T-cell (primary cell): ENCODE results near the gene GH2. TPM values are rescaled to one million over a fixed set of nuclear protein-coding genes. Genes with fewer than 3 reads are reported as not detected.
"Not testable (repeated sequence)": the region's sequence is repeated elsewhere in the genome, so short reads cannot be mapped to it uniquely, and the experiment has no call there.

ENCODE experiments used
- ATAC-seq, 4 experiments: fragments of 200-7000 bp in 3 of 4; fragments of 150-1000 bp in 1 of 4; cut with Tn5 transposase; replicated peaks in 1 of 4; 1 replicate in 3 of 4; 2 replicates in 1 of 4; pipeline ENCODE4 v1.10.0; 2021; ENCODE audit warnings: moderate library complexity in 3 of 4, mild to moderate bottlenecking in 2 of 4, moderate number of reproducible peaks in 1 of 4
- CTCF ChIA-PET, 2 donors: fragments of 300-600 bp; sonication (Branson Sonifier 250); formaldehyde crosslinking; loops; one replicate each; lab custom pipeline; 2022; ENCODE audit warnings: antibody characterized with exemption in 2 of 2; lab: Charles Lee
- POLR2A ChIA-PET, 2 donors: fragments of 300-600 bp; sonication (Branson Sonifier 250); formaldehyde crosslinking; loops; one replicate each; lab custom pipeline; 2022; ENCODE audit warnings: antibody characterized with exemption in 2 of 2; lab: Charles Lee
- DNase-seq, 35 experiments: peaks; one replicate each; pipeline versions ENCODE4 v3.0.0 to v3.0.0-alpha.2; 2013 to 2023
- H3K27ac ChIP-seq: one replicate; pipeline ENCODE4 v1.5.1; 2013; ENCODE audit warnings: low read length
- H3K27me3 ChIP-seq, 2 experiments: replicated peaks in 1 of 2; 1 replicate in 1 of 2; 2 replicates in 1 of 2; pipeline versions ENCODE4 v1.6.1 to v1.7.0; 2013; ENCODE audit warnings: low read length in 1 of 2, mixed read lengths in 1 of 2; ENCODE audit not compliant: control insufficient read depth in 2 of 2, insufficient read depth in 2 of 2; ENCODE audit errors: extremely low read depth in 1 of 2
- H3K36me3 ChIP-seq, 2 donors: 1 replicate in 1 of 2; 2 replicates in 1 of 2; pipeline versions ENCODE4 v1.6.1 to v1.7.0; 2013; ENCODE audit warnings: low read length in 1 of 2; ENCODE audit not compliant: control insufficient read depth in 2 of 2, insufficient read depth in 1 of 2; ENCODE audit errors: extremely low read depth in 1 of 2
- H3K4me1 ChIP-seq, 2 experiments: 1 replicate in 1 of 2; 2 replicates in 1 of 2; pipeline versions ENCODE4 v1.6.1 to v1.7.0; 2013; ENCODE audit warnings: low read length in 2 of 2, mixed read lengths in 1 of 2; ENCODE audit not compliant: insufficient read depth in 2 of 2, control insufficient read depth in 1 of 2; ENCODE audit errors: extremely low read depth in 1 of 2
- H3K4me3 ChIP-seq, 2 donors: 1 replicate in 1 of 2; 2 replicates in 1 of 2; pipeline versions ENCODE4 v1.5.1 to v1.7.0; 2013; ENCODE audit warnings: mild to moderate bottlenecking in 2 of 2, low read length in 1 of 2, moderate library complexity in 1 of 2; ENCODE audit not compliant: control insufficient read depth in 1 of 2; ENCODE audit errors: extremely low read depth in 1 of 2
- H3K9me3 ChIP-seq: 2 replicates; pipeline ENCODE4 v1.7.0; 2013
- H3K27ac Mint-ChIP-seq, 2 donors: one replicate each; pipeline ENCODE4 v1.8.0; 2020 to 2021; ENCODE audit warnings: mild to moderate bottlenecking in 2 of 2, mixed read lengths in 2 of 2
- H3K27me3 Mint-ChIP-seq, 2 donors: one replicate each; pipeline ENCODE4 v1.8.0; 2021 to 2022; ENCODE audit warnings: mixed read lengths in 2 of 2
- H3K36me3 Mint-ChIP-seq: one replicate; pipeline ENCODE4 v1.8.0; 2021; ENCODE audit warnings: mixed read lengths
- H3K4me1 Mint-ChIP-seq, 3 donors: one replicate each; pipeline ENCODE4 v1.8.0; 2020 to 2022; ENCODE audit warnings: mixed read lengths in 3 of 3, mild to moderate bottlenecking in 1 of 3
- H3K4me3 Mint-ChIP-seq, 3 donors: one replicate each; pipeline ENCODE4 v1.8.0; 2020 to 2022; ENCODE audit warnings: mild to moderate bottlenecking in 3 of 3, mixed read lengths in 3 of 3, moderate library complexity in 3 of 3
- H3K9me3 Mint-ChIP-seq, 3 donors: one replicate each; pipeline ENCODE4 v1.8.0; 2020 to 2022; ENCODE audit warnings: mixed read lengths in 3 of 3
- WGBS: methylation state at CpG from one replicate; pipeline ENCODE4 v1.1.5; 2013; ENCODE audit warnings: missing lambda C conversion rate; ENCODE audit not compliant: insufficient coverage; 5-methylcytosine and 5-hydroxymethylcytosine counted together
- total RNA-seq, 35 experiments: library from RNA in 6 of 35; stranded (reverse) in 6 of 35; fragments of 120-200 nt in 1 of 35; gene quantifications; one replicate each; pipeline versions ENCODE4 v1.2.1 to v1.2.4 and lab custom pipeline; 2013 to 2026

GH2 gene
- total RNA-seq, 5 donors from 2014 or later (not counting 1 experiment from before 2014, with no cell fraction given): not detected

DNA sequence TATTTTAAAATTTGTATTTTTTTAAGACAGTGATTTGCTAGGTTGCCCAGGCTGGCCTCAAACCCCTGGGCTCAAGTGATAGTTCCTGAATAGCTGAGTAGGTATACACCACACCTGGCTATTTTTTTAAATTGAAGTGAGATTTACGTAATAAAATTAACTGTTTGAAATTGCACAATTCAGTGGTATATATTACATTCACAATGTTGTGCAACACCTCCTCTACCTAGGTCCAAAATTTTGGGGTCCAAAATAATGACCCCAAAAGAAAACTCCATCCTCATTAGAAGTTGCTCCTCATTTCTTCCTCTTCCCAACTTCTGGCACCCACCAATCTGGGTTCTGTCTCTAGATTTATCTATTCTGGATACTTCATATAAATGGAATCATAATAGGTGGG is 36.2 kb downstream of the GH2 start:
- no peak overlapping the region for H3K4me3 Mint-ChIP-seq
- H3K27me3 ChIP-seq: no peaks in the 10 kb centered on the region
- WGBS: no CpG with 5 or more reads among the region's 1 CpG
- H3K4me1 Mint-ChIP-seq: peaks cover 32 to 41% (median 40%) of the 10 kb centered on the region in 3 donors
- no peak overlapping the region for H3K27ac Mint-ChIP-seq
- H3K36me3 ChIP-seq: no peaks in the 10 kb centered on the region
- DNase-seq (no peak), ATAC-seq (no peak)
- H3K4me3 ChIP-seq: no peak overlapping the region
- no peaks in the 10 kb centered on the region for H3K36me3 Mint-ChIP-seq
- H3K4me1 ChIP-seq: peaks cover 12 to 48% of the 10 kb centered on the region in 2 experiments
- no peak overlapping the region for H3K27ac ChIP-seq
- H3K27me3 Mint-ChIP-seq: no peaks in the 10 kb centered on the region
- CTCF ChIA-PET: no interaction called here
- H3K9me3 ChIP-seq: no peaks in the 10 kb centered on the region
- POLR2A ChIA-PET: no interaction called here
- no peaks in the 10 kb centered on the region for H3K9me3 Mint-ChIP-seq

DNA sequence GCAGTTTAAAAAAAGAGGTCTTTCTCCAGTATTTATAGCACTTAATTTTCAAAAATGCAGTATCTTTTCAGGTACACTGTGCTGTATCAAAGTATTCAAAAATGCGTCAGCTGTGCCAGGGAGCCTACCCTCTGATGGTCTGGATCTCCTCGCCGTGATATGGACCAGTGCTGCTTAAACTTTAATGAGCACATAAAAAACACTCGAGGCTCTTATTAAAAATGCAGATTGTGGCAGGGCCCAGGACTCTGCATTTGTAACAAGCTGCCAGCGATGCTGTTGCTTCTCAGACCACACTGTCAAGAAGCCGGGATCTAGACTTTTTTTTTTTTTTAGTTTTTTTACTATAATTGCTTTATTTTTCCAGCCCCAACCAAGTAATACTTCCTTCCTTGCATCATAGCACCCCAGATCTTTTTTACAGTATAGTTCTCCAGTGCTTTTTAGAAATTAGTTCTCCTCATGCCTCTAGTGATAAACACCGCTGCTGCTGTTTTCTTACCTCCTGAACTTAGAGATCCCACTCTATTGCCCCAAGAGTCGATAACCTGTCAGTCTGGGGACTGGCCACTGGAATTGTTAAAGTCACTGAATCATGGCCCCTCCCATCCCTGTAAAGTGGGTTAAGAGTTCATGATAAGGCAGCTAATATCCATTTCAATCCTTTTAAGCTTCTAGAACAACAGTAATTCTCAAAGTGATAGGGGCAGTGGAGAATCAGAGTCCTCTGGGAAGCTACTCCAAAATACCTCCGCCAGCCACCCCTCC is 37.6 kb downstream of the GH2 start:
- peak in 1 of 35 experiments; percentile 6 for DNase-seq
- peak overlapping the region; percentile 82 to 92 (median 84) for H3K4me3 Mint-ChIP-seq
- H3K36me3 ChIP-seq: no peaks in the 10 kb centered on the region
- no peak for ATAC-seq
- H3K27me3 ChIP-seq: no peaks in the 10 kb centered on the region
- no peaks in the 10 kb centered on the region for H3K9me3 ChIP-seq
- H3K27ac ChIP-seq: peak overlapping the region; percentile 94
- 95% methylated on average over 6 of the region's 9 CpGs for WGBS
- H3K4me3 ChIP-seq: peak overlapping the region in 1 of 2 donors; percentile 93
- H3K27me3 Mint-ChIP-seq: no peaks in the 10 kb centered on the region
- ChIA-PET POLR2A (interaction anchor here (0.5 to 0.9 kb wide), 9 partner anchors 9 to 814 kb away, joined by 3 to 11 read pairs (median 5); partner anchors contain the start of gene DDX5 (in 1 of the 2)), CTCF (interaction anchor here (0.5 to 1.5 kb wide), 5 partner anchors 61 to 479 kb away, joined by 3 to 9 read pairs (median 5); partner anchors contain the start of gene CCDC47 (in 1 of the 2))
- peak overlapping the region; percentile 91 to 92 for H3K27ac Mint-ChIP-seq
- no peaks in the 10 kb centered on the region for H3K9me3 Mint-ChIP-seq
- peaks cover 24 to 57% of the 10 kb centered on the region in 2 experiments for H3K4me1 ChIP-seq
- no peaks in the 10 kb centered on the region for H3K36me3 Mint-ChIP-seq
- H3K4me1 Mint-ChIP-seq: peaks cover 40 to 50% (median 47%) of the 10 kb centered on the region in 3 donors

DNA sequence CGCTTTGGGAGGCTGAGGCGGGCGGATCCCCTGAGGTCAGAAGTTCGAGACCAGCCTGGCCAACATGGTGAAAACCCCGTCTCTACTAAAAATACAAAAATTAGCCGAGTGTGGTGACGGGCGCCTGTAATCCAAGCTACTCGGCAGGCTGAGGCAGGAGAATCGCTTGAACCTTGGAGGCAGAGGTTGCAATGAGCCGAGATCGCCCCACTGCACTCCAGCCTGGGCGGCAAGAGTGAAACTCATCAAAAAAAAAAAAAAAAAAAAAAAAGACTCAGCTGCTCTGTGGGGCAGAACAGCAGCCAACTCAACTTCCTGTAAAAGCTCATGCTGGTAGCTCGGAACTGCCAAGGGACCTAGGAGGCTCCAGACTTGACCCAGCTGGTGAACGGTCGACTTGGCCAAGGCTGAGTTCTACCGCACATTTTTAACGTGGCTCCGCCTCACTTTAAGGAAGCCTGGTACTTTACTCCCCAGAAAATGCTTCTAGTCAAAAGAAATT is 38.3 kb downstream of the GH2 start:
- H3K9me3 ChIP-seq, H3K27me3 ChIP-seq, H3K9me3 Mint-ChIP-seq, H3K36me3 ChIP-seq, H3K27me3 Mint-ChIP-seq, H3K36me3 Mint-ChIP-seq: not testable (repeated sequence)
- Histone ChIP-seq H3K27ac (peak overlapping the region; percentile 94), H3K4me1 (peaks cover 30 to 57% of the 10 kb centered on the region in 2 experiments), H3K4me3 (peak overlapping the region; percentile 93 to 94)
- WGBS: 1% methylated on average over 14 of the region's 19 CpGs
- Mint-ChIP-seq H3K27ac (peak overlapping the region; percentile 91 to 92), H3K4me3 (peak overlapping the region; percentile 82 to 92 (median 84)), H3K4me1 (peaks cover 41 to 49% (median 48%) of the 10 kb centered on the region in 3 donors)
- ChIA-PET POLR2A (interaction anchor here (0.5 to 0.9 kb wide), 11 partner anchors 9 to 814 kb away, joined by 3 to 11 read pairs (median 6); partner anchors contain the start of genes DDX5 (in 1 of the 2) and ICAM2 (in 1 of the 2)), CTCF (interaction anchor here (0.5 to 1.5 kb wide), 8 partner anchors 15 to 478 kb away, joined by 3 to 9 read pairs (median 4); partner anchors contain the start of genes CCDC47 (in 1 of the 2) and PSMC5 (in 1 of the 2))
- DNase-seq (peak in 12 of 35 experiments; percentile 15 to 63 (median 27)), ATAC-seq (peak in 1 of 4 experiments; percentile 20)

DNA sequence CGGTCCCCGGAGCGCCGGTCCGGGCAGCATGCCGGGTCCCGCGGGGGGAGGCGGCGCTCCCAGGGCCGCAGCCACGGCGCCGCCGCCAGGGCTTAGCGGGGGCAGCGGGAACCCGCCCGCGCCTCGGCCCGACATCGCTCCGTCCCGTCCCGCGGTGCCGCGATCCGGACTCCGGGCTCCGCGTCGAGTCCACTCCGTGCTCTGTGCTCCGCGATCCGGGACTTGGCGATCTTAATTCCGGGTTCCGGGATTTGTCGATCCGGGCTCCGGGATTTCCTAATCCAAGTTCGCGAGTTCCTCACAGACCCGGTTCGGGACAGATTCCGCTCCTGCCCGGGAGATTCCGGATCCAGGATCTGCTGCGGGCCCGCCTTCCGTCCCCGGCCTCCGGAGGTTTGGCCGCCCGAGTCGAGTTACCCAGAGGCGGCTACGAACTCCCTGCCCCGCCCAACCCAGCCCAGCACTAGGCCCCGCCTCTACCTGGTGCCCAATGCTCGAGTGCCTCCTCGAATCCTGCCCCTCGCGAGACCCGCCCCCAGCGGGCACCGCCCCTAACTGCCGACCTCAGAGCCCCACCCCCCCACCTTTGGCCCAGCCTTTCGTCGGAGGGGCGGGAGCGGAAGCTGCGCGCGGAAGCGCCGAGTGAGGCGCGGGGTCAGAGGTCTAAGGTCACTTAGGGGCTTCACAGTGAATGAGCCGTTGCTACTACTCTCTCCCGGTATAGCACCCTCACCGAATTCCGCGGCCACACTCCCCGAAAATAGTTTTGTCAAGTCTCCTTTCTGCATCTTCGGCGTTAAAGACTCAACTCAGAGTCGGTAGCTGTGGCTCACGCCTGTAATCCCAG is 39.0 kb downstream of the GH2 start, which contains the start of gene SMARCD2:
Gene SMARCD2, minus strand, starts transcription at position 146 of the 847 bp plus-strand sequence. Its CDS starts 11 bp downstream, at position 135.
- Histone ChIP-seq H3K4me1 (peaks cover 30 to 58% of the 10 kb centered on the region in 2 experiments), H3K27ac (peak within 1 kb of the TSS; percentile 94), H3K36me3 (peaks cover 0 to 6% of the 10 kb centered on the region in 2 donors), H3K9me3 (no peaks in the 10 kb centered on the region), H3K27me3 (no peaks in the 10 kb centered on the region), H3K4me3 (peak within 1 kb of the TSS; percentile 93 to 94)
- Mint-ChIP-seq H3K27me3 (no peaks in the 10 kb centered on the region), H3K4me1 (peaks cover 40 to 49% (median 41%) of the 10 kb centered on the region in 3 donors), H3K4me3 (peak within 1 kb of the TSS; percentile 92 to 94 (median 94)), H3K27ac (peak within 1 kb of the TSS; percentile 92), H3K36me3 (no peaks in the 10 kb centered on the region), H3K9me3 (no peaks in the 10 kb centered on the region)
- ChIA-PET CTCF (interaction anchor here in 1 of 2 donors (0.5 to 1.5 kb wide), 6 partner anchors 10 to 186 kb away, joined by 3 to 9 read pairs (median 3); partner anchors contain the start of genes CCDC47 and PSMC5), POLR2A (interaction anchor here in 1 of 2 donors (0.5 to 0.9 kb wide), 4 partner anchors 23 to 664 kb away, joined by 4 to 10 read pairs (median 6); partner anchors contain the start of genes DDX5 and ICAM2)
- DNase-seq (peak; percentile 97 to 100 (median 99)), ATAC-seq (peak; percentile 88 to 93 (median 91))
- under 1% methylated on average over 90 of the region's 92 CpGs for WGBS

DNA sequence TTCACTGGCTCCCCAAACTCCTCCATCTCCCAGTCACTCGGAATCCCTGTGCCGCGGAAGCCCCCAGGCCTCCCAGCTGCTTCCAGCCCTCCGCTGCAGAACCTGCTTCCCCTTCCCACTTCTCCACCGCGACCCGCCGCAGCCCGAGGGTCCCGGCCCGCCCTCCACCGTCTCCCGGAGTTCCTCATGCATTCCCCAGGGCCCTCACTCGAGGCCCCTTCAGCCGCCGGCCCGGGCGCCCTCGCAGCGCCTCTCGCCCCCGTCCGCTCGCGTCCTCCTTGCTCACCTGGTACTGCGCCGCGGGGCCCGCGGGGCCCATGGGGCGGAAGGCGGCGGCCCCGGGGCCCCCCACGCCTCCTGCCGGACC is 39.6 kb downstream of the GH2 start:
- H3K36me3 ChIP-seq: peaks cover 0 to 11% of the 10 kb centered on the region in 2 donors
- ChIA-PET CTCF (interaction anchor here in 1 of 2 donors (0.7 kb wide), 1 partner anchor 14 kb away, joined by 3 read pairs; no protein-coding TSS in a partner anchor), POLR2A (no interaction called here)
- H3K27me3 ChIP-seq: no peaks in the 10 kb centered on the region
- no peaks in the 10 kb centered on the region for H3K27me3 Mint-ChIP-seq
- peak overlapping the region; percentile 92 for H3K27ac Mint-ChIP-seq
- peak overlapping the region; percentile 55 for H3K27ac ChIP-seq
- peaks cover 30 to 61% of the 10 kb centered on the region in 2 experiments for H3K4me1 ChIP-seq
- peak in 8 of 35 experiments; percentile 18 to 46 (median 24) for DNase-seq
- no peaks in the 10 kb centered on the region for H3K9me3 Mint-ChIP-seq
- H3K4me3 ChIP-seq: peak overlapping the region; percentile 93 to 94
- H3K4me1 Mint-ChIP-seq: peaks cover 39 to 49% (median 39%) of the 10 kb centered on the region in 3 donors
- no peaks in the 10 kb centered on the region for H3K9me3 ChIP-seq
- WGBS: 0% methylated on average over 36 of the region's 36 CpGs
- peak; percentile 28 to 43 (median 38) for ATAC-seq
- peak overlapping the region; percentile 92 to 94 (median 94) for H3K4me3 Mint-ChIP-seq
- peaks cover under 1% of the 10 kb centered on the region for H3K36me3 Mint-ChIP-seq
